Cardiac fibroblast (primary cell): Measurements from ENCODE around the gene EPB41L1.
"Not testable (repeated sequence)": the region's sequence is repeated elsewhere in the genome, so short reads cannot be mapped to it uniquely, and the experiment has no call there.

Experiments used
- DNase-seq, 2 donors: peaks; one replicate each; pipeline versions ENCODE4 v3.0.0 to v3.0.0-alpha.2; 2010; ENCODE audit warnings: low read depth in 2 of 2
- H3K4me3 ChIP-seq, 2 donors: replicated peaks in 1 of 2; 1 replicate in 1 of 2; 2 replicates in 1 of 2; pipeline ENCODE4 v1.5.1; 2011; ENCODE audit warnings: low read depth in 2 of 2, low read length in 2 of 2, mild to moderate bottlenecking in 2 of 2, moderate library complexity in 1 of 2
- TF ChIP-seq, protein P1 (sequence below): IDR thresholded peaks from one replicate; pipeline ENCODE4 v1.5.1; 2011; ENCODE audit warnings: low read depth, mild to moderate bottlenecking, low read length, inconsistent platforms

The EPB41L1 gene

DNA sequence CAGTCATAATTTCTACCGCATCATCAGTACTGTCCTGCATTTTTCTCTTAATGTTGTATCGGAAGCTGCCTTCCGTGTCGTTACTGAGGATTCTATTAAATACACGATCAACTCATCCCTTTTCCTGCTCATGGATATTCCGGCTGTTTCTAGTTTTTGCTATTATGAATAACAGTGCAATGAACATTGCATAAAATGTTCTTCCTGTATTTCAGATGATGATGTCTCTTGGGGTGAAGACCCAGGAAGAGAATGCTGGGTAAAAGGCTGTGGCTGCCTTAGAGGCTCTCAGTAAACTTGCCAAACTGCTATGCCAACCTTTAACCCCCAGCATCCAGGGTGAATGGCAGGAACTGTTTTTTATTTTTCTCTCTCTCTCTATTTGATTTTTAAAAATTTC, 24.1 kb upstream of the EPB41L1 start:
- TF ChIP-seq, protein P1, sequence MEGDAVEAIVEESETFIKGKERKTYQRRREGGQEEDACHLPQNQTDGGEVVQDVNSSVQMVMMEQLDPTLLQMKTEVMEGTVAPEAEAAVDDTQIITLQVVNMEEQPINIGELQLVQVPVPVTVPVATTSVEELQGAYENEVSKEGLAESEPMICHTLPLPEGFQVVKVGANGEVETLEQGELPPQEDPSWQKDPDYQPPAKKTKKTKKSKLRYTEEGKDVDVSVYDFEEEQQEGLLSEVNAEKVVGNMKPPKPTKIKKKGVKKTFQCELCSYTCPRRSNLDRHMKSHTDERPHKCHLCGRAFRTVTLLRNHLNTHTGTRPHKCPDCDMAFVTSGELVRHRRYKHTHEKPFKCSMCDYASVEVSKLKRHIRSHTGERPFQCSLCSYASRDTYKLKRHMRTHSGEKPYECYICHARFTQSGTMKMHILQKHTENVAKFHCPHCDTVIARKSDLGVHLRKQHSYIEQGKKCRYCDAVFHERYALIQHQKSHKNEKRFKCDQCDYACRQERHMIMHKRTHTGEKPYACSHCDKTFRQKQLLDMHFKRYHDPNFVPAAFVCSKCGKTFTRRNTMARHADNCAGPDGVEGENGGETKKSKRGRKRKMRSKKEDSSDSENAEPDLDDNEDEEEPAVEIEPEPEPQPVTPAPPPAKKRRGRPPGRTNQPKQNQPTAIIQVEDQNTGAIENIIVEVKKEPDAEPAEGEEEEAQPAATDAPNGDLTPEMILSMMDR: no peak
- no peak overlapping the region for H3K4me3 ChIP-seq
- DNase-seq: peak in 1 of 2 donors; percentile 39

DNA sequence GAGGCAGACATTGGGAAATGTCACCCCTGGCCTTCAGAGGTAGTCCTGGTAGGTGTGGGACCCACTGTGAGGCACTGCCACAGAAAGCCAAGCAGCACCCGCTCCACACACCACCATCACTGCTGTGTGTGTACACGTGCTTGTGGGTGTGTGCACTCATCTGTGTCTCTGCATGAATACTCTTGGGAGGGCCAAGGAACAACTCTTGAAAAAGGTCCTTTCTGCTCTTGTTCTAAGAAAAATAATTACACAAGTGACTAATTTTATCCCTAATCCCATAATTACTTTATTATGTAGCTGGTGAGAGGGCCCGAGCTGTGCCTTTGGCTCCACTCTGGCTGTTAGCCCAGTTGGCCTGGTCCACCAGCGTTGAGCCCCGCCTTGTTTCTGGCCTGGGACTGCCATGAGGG, 21.7 kb upstream of the EPB41L1 start:
- DNase-seq: no peak
- no peak overlapping the region for H3K4me3 ChIP-seq
- TF ChIP-seq, protein P1: no peak

DNA sequence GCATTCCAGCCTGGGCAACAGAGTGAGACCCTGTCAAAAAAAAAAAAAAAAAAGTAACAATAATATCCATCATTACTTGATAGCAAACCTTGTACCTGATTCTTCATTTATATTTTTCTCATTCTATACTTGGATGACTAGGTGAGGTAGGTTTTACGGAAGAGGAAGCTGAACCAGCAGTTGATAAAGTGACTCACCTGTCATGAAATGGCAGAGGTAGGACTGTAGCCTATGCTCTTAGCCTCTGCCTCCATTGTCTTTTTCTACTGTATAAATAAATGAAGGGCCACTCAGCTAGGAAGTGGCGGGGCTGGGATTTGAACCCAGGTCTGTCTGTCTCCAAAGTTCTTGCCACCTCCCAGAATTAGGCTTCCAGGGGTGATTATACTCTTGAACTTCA, 20.7 kb upstream of the EPB41L1 start:
- no peak for DNase-seq
- no peak overlapping the region for H3K4me3 ChIP-seq
- TF ChIP-seq, protein P1: no peak

DNA sequence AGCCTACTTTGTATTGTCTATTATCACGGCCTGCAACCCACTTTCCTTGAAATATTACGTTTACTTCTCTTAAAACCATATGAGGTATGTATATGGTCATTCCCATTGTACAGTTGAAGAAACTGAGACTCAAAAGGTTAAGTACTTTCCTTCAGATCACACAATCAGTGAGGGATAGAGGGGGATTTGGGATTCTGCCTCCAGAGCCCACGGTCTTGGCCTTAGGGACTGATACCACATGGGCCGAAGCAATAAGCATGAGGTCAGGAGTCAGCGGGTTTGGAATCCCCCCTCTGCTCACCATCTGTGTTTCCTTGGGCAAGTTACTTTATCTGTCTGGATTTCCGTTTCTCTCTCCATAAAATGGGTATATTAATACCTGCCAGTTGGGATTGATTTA, 19.4 kb upstream of the EPB41L1 start:
- H3K4me3 ChIP-seq: no peak overlapping the region
- TF ChIP-seq, protein P1: no peak
- no peak for DNase-seq

DNA sequence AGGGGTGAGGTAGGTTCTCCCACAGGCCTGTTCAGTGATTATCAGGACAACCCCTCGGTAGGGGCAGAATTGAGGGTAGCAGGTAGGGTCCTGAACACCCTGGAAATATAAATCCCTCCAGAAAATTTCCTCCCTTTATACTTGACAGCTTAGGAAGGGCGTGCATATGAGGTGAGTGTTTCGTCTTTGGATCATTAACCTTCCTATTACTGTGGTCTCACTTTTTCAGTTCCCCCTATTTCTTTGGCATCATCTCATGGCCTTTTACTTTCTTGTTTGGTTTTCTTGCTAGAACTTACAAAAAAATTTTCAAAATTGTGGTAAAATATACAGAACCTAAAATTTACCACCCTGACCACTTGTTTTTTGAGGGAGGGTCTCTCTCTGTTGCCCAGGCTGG, 18.7 kb upstream of the EPB41L1 start:
- no peak for DNase-seq
- H3K4me3 ChIP-seq: no peak overlapping the region
- TF ChIP-seq, protein P1: no peak

DNA sequence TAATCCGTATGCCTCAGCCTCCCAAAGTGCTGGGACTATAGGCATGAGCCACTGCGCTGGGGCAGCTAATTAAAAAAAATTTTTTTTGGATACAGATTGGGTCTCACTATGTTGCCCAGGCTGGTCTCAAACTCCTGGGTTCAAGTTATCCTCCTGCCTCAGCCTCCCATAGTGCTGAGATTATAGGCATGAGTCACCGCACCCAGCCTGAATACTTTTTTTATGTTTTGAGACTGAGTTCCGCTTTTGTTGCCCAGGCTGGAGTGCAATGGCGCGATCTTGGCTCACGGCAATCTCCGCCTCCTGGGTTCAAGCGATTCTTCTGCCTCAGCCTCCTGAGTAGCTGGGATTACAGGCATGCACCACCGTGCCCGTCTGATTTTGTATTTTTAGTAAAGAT, 17.2 kb upstream of the EPB41L1 start:
- not testable (repeated sequence) for H3K4me3 ChIP-seq, DNase-seq

DNA sequence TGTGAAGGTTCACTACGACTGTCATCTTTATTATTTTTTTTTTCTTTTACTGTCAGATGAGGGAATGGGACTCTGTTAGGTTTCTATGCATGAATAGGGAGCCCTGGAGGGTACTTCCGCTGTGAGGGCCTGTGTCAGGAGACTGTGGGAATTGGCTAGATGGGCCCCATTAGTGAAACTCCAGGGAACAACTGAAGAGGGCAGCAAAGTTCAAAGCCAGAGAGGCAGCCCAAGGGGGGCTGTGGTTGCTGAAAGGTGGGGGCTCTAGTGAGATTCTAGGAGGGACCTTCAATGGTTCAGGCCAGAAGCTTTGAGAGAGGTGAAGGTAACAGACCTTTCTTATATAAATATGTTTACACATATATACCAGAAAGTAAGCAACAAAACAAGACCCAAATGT, 13.2 kb upstream of the EPB41L1 start:
- TF ChIP-seq, protein P1: no peak
- DNase-seq: no peak
- no peak overlapping the region for H3K4me3 ChIP-seq
